Stimulated activated CD8-positive, alpha-beta memory T cell treated with anti-CD3 and anti-CD28 coated beads, Interleukin-12 subunit alpha, Interleukin-12 subunit beta, amount 100 ng/mL, for 24 hours (primary cell): ENCODE results near the gene METTL13.
"Not testable (repeated sequence)": the region's sequence is repeated elsewhere in the genome, so short reads cannot be mapped to it uniquely, and the experiment has no call there.

Source experiments
- DNase-seq: peaks from one replicate; pipeline ENCODE4 v3.0.0-alpha.2; 2020; ENCODE audit errors: extremely low read depth

Gene METTL13

GRCh38 chr1:171769171-171769570 lies 12.3 kb upstream of the METTL13 start:
- no peak for DNase-seq

GRCh38 chr1:171769754-171770153 lies 11.7 kb upstream of the METTL13 start:
- no peak for DNase-seq

DNA sequence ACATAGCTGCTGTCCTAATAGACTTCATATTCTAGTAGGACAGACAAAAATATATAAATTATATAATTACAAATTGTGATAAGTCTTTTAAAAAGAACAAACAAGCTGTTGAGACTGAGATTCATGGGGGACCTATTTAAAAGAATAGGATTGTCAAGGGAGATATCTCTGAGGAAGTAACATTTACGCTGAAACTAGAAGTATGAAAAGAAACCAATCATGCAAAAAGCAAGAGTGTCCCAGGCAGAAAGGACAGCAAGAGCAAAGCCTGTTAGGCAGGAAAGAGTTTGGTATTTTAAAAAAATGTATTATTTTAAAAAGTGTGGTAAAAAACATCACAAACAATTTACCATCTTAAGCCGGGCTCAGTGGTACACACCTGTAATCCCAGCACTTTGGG lies 9.1 kb upstream of the METTL13 start:
- DNase-seq = no peak

DNA sequence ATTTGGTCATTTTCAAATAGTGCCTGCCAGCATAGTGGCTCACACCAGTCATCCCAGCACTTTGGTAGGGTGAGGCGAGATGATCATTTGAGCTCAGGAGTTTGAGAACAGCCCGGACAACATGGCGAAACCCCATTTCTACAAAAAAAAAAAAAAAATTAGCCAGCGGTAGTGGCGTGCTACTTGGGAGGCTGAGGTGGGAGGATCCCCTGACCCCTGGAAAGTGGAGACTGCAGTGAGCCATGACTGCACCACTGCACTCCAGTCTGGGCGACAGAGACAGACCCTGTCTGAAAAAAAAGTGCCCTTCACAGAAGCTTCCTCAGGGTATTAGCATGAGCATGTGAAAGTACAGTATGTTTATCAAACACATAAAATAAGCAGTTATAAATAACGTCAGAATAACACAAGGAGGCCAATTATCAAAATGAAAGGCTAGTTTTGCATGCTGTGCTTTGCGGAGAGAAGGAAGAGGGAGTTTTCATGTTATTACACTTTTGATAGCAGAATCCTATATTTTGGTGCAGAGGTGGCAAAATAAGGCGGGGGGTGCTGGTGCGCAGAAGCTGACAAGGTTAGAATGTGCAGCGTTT lies 781 bp upstream of the METTL13 start:
- DNase-seq = no peak

GRCh38 chr1:171783816-171784530 lies 2.5 kb downstream of the METTL13 start:
- no peak for DNase-seq

DNA sequence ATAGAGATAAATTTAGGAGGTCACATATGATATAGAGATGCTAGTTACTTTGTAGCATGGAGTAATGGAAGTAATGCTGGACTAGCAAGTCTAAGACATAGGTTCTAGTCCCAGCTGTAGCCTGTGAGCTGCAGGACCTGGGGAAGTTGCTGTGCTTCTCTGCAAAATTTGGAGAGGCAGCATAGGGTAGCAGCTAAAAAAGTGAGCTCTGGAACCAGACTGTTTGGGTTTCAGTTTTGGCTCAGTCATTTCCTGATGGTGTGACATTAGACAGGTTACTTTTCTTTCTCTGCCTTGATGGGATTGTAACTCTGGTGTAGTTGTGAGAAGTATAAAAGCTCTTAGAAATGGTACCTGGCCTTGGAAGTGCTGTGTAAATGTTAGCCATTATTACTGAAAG lies 3.3 kb downstream of the METTL13 start:
- no peak for DNase-seq

DNA sequence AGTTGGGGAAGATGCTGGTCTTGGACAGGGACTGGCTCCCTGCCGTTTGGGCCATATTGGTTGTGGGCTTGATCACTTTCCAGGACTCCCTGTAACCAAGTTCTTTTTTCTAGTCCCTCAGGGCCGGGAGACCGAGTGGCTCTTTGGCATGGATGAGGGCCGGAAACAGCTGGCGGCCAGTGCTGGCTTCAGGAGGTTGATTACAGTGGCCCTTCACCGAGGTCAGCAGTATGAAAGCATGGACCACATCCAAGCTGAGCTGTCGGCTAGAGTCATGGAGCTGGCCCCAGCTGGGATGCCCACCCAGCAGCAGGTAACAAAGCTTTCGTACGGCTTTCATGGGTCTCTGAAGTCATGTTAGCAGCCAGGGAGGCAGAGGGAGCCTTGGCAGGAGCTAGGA lies 4.3 kb downstream of the METTL13 start:
- DNase-seq = no peak

DNA sequence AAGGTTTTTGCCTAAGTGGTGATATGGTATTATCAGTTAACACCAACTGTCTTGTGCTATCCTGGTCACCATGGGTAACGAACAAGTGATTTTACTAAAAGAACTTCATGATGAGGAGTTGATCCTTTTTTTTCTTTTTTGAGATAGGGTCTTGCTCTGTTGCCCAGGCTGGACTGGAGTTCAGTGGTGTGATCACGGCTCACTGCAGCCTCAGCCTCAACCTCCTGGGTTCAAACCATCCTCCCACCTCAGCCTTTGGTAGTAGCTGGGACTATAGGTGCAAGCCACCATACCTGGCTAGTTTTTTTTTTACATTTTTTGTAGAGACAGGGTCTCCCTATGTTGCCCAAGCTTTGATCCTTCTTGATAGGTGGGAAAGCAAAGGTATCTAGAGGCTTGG lies 5.1 kb downstream of the METTL13 start:
- no peak for DNase-seq

- no peak for DNase-seq
Measured at GRCh38 chr1:171787686-171788480, 6.4 kb downstream of the METTL13 start.

- DNase-seq = no peak
Measured at GRCh38 chr1:171788696-171789095, 7.2 kb downstream of the METTL13 start.

- DNase-seq = no peak
Measured at GRCh38 chr1:171790318-171790717, 8.9 kb downstream of the METTL13 start.

GRCh38 chr1:171792656-171793369 lies 11.4 kb downstream of the METTL13 start:
- DNase-seq = no peak

- DNase-seq = no peak
Measured at GRCh38 chr1:171793636-171794035, 12.2 kb downstream of the METTL13 start.

GRCh38 chr1:171794085-171794484 lies 12.6 kb downstream of the METTL13 start:
- no peak for DNase-seq

- DNase-seq = no peak
Measured at GRCh38 chr1:171796592-171796991, 15.1 kb downstream of the METTL13 start.

DNA sequence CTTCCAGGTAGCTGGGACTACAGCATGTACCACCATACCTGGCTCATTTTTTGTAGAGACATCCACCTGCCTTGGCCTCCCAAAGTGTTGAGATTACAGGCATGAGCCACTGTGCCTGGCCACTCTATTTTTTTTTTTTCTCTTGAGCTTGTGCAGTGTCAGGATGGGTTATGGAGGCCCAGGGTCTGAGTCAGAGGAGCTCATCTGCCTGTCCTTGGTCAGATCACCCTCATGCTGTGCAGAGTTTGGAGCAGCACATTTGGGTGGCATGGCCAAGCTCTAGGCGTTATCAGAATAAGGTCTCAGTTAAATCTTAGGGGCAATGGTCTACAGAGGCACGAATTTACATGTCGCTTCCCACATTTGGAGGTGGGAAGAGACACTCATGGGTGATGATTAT lies 16.9 kb downstream of the METTL13 start:
- DNase-seq = no peak

DNA sequence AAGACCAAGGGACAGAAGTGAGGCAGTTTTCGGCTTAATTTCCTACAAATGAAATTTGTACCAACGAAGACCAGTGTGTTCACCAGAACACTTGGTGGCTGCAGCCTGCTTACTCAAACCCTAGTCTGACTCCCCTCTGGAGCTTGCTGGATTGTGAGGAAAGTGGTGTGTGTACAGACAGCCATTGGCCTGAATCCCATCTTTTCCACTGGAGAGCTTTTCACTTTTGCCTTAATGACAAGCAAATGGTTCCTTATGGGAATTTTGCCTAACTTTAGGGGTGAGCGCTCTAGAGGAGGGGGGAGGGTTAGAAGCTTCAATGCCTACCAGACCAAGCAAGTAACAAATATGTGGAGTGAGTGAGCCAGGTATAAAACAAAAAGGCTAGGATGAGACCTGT lies 17.3 kb downstream of the METTL13 start:
- no peak for DNase-seq

- no peak for DNase-seq
Measured at GRCh38 chr1:171799166-171799565, 17.7 kb downstream of the METTL13 start.

- DNase-seq = not testable (repeated sequence)
Measured at GRCh38 chr1:171799698-171800097, 18.2 kb downstream of the METTL13 start.

DNA sequence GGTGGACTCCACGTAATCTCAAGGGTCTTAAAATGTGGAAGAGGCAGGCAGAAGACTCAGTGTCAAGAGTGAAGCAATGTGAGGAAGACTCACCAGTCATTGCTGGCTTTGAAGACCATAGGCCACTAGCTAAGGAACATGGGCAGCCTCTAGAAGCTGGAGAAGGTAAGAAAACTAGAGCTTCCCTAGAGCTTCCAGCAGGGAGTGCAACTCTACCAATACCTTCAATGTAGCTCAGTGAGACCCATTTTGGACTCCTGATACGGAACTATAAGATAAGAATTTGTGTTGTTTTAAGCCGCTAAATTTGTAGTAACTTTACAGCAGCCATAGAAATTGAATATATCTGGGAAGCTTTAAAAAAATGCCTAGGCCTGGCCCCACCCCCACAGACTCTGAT lies 18.9 kb downstream of the METTL13 start:
- no peak for DNase-seq

- DNase-seq = no peak
Measured at GRCh38 chr1:171800851-171801250, 19.4 kb downstream of the METTL13 start.

DNA sequence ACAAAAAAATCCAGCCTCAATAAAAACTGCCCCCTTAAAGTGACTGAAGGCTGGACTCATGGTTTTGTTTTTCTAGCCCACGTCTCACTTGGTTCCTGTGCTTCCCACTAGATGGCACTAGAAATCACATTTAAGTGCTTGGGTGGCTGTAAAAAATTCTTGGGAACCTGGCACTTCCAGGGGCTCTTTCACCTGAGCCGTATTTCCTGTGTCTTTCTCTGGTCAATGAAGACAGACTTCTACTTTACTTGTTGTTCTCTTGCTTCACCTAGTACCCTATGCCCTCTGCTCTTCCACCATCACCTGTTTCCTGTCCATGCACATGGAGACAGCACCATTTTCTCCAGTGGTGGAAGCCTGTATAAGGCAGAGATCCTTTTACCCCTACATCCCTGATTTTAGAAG lies 20.0 kb downstream of the METTL13 start:
- no peak for DNase-seq
